Hepatocyte (in vitro differentiated cells): Measurements from ENCODE around the gene RNF130.

Source experiments
- CTCF ChIP-seq: fragments of 200-600 bp; sonication (generic); IDR thresholded peaks from 2 replicates; pipeline ENCODE4 v1.5.1; 2016; ENCODE audit warnings: antibody characterized with exemption, mild to moderate bottlenecking; ENCODE audit not compliant: poor library complexity
- EZH2 ChIP-seq: fragments of 200-600 bp; sonication (generic); IDR thresholded peaks from 2 replicates; pipeline ENCODE4 v1.6.1; 2016; ENCODE audit warnings: antibody characterized with exemption, mild to moderate bottlenecking, borderline replicate concordance

- TF ChIP-seq CTCF (no peak), EZH2 (no peak)
Measured at GRCh38 chr5:179913461-179913860, 158.1 kb downstream of the RNF130 start.
